IMR-90 (cell line): ENCODE results near the gene CYP27B1. TPM values are rescaled to one million over a fixed set of nuclear protein-coding genes. Genes with fewer than 3 reads are reported as not detected.

Experiments
- ATAC-seq: fragments of 200-7000 bp; cut with Tn5 transposase; 2 replicates; pipeline ENCODE4 v1.9.1; 2020; ENCODE audit warnings: low read depth, mild to moderate bottlenecking, moderate library complexity
- BruUV-seq: library from RNA; stranded (reverse); fragments of 400-500 nt; replicated peaks from 2 replicates; lab custom pipeline; 2021; lab: Mats Ljungman, UMichigan
- CTCF ChIA-PET: fragments of 300-600 bp; formaldehyde crosslinking; extraction: SDS; loops from one replicate; lab custom pipeline; 2021; ENCODE audit warnings: antibody characterized with exemption; lab: Yijun Ruan, JAX
- POLR2A ChIA-PET: fragments of 300-600 bp; sonication (Branson Sonifier 250); formaldehyde crosslinking; loops from one replicate; lab custom pipeline; 2022; ENCODE audit warnings: antibody characterized with exemption; ENCODE audit not compliant: unreplicated experiment; lab: Charles Lee
- DNase-seq: peaks from one replicate; pipeline ENCODE4 v3.0.0; 2013
- H2AFZ ChIP-seq: replicated peaks from 2 replicates; pipeline ENCODE3; 2013; ENCODE audit warnings: low read length, mild to moderate bottlenecking; ENCODE audit not compliant: poor library complexity
- H2AK5ac ChIP-seq: 2 replicates; pipeline ENCODE4 v1.6.1; 2013; ENCODE audit warnings: low read depth, low read length, inconsistent platforms
- H2AK9ac ChIP-seq: replicated peaks from 2 replicates; pipeline ENCODE3; 2013; ENCODE audit warnings: mild to moderate bottlenecking, low read depth, low read length, moderate library complexity; ENCODE audit not compliant: poor library complexity
- H2BK120ac ChIP-seq: 2 replicates; pipeline ENCODE4 v1.6.1; 2013; ENCODE audit warnings: low read depth, low read length, inconsistent platforms
- H2BK15ac ChIP-seq: 3 replicates; pipeline ENCODE4 v1.6.1; 2013; ENCODE audit warnings: low read depth, low read length, inconsistent platforms
- H2BK20ac ChIP-seq: 2 replicates; pipeline ENCODE4 v1.6.1; 2013; ENCODE audit warnings: low read depth, mild to moderate bottlenecking, inconsistent platforms, low read length, moderate library complexity
- H2BK5ac ChIP-seq: 2 replicates; pipeline ENCODE4 v1.6.1; 2013; ENCODE audit warnings: mild to moderate bottlenecking, low read depth, low read length, inconsistent platforms; ENCODE audit not compliant: poor library complexity, severe bottlenecking
- H3K14ac ChIP-seq: replicated peaks from 2 replicates; pipeline ENCODE4 v1.6.1; 2013; ENCODE audit warnings: low read depth, low read length, inconsistent platforms
- H3K18ac ChIP-seq: 2 replicates; pipeline ENCODE4 v1.6.1; 2013; ENCODE audit warnings: low read depth, low read length, control low read depth
- H3K23ac ChIP-seq: 2 replicates; pipeline ENCODE4 v1.6.1; 2013; ENCODE audit warnings: low read depth, low read length, inconsistent platforms
- H3K27ac ChIP-seq: 2 replicates; pipeline ENCODE4 v1.5.1; 2013; ENCODE audit warnings: mild to moderate bottlenecking, control low read depth, low read length; ENCODE audit not compliant: insufficient read depth
- H3K27me3 ChIP-seq: 2 replicates; pipeline ENCODE4 v1.6.1; 2013; ENCODE audit warnings: low read length; ENCODE audit not compliant: control insufficient read depth, insufficient read depth
- H3K36me3 ChIP-seq: 2 replicates; pipeline ENCODE4 v1.6.1; 2013; ENCODE audit warnings: low read length, mixed read lengths; ENCODE audit not compliant: control insufficient read depth, insufficient read depth
- H3K4ac ChIP-seq: 2 replicates; pipeline ENCODE4 v1.6.1; 2013; ENCODE audit warnings: low read depth, low read length, inconsistent platforms
- H3K4me1 ChIP-seq: 2 replicates; pipeline ENCODE4 v1.6.1; 2013; ENCODE audit warnings: low read length, mixed read lengths; ENCODE audit not compliant: control insufficient read depth, insufficient read depth
- H3K4me2 ChIP-seq: 2 replicates; pipeline ENCODE4 v1.6.1; 2013; ENCODE audit warnings: low read depth, mild to moderate bottlenecking, control low read depth, low read length, moderate library complexity
- H3K4me3 ChIP-seq: 2 replicates; pipeline ENCODE4 v1.5.1; 2013; ENCODE audit warnings: low read depth, mild to moderate bottlenecking, control low read depth, low read length, moderate library complexity; ENCODE audit not compliant: insufficient read depth
- H3K56ac ChIP-seq: 2 replicates; pipeline ENCODE4 v1.6.1; 2013; ENCODE audit warnings: low read length, inconsistent platforms; ENCODE audit not compliant: insufficient read depth; ENCODE audit errors: extremely low read depth
- H3K79me1 ChIP-seq, 2 experiments: 2 replicates each; pipeline ENCODE4 v1.6.1; 2013; ENCODE audit warnings: low read length in 2 of 2, inconsistent platforms in 1 of 2, low read depth in 1 of 2
- H3K9ac ChIP-seq: 2 replicates; pipeline ENCODE4 v1.6.1; 2013; ENCODE audit warnings: low read depth, low read length, control low read depth
- H3K9me1 ChIP-seq: 2 replicates; pipeline ENCODE4 v1.6.1; 2013; ENCODE audit warnings: low read length, inconsistent platforms; ENCODE audit not compliant: insufficient read depth
- H3K9me3 ChIP-seq: 2 replicates; pipeline ENCODE4 v1.6.1; 2013; ENCODE audit warnings: low read length; ENCODE audit not compliant: control insufficient read depth, insufficient read depth
- H4K20me1 ChIP-seq: 2 replicates; pipeline ENCODE4 v1.6.1; 2013; ENCODE audit warnings: low read length, inconsistent platforms; ENCODE audit not compliant: insufficient read depth
- H4K5ac ChIP-seq: 2 replicates; pipeline ENCODE4 v1.6.1; 2013; ENCODE audit warnings: mild to moderate bottlenecking, low read depth, low read length, control low read depth
- H4K8ac ChIP-seq, 2 experiments: 2 replicates each; pipeline ENCODE4 v1.6.1; 2013; ENCODE audit warnings: low read depth in 2 of 2, low read length in 2 of 2, control low read depth in 1 of 2, inconsistent platforms in 1 of 2
- H4K91ac ChIP-seq: 2 replicates; pipeline ENCODE4 v1.6.1; 2013; ENCODE audit warnings: low read depth, low read length, inconsistent platforms; ENCODE audit not compliant: insufficient read depth
- BHLHE40 ChIP-seq: fragments of 150-350 bp; IDR thresholded peaks from 2 replicates; pipeline ENCODE4 v1.6.1; 2016; ENCODE audit warnings: mild to moderate bottlenecking, low read depth, low read length
- CEBPB ChIP-seq: IDR thresholded peaks from 2 replicates; pipeline ENCODE4 v1.6.1; 2012; ENCODE audit warnings: low read depth, low read length, improper control_type of control experiment
- CHD1 ChIP-seq: IDR thresholded peaks from 2 replicates; pipeline ENCODE4 v1.6.1; 2012; ENCODE audit warnings: low read depth, low read length, improper control_type of control experiment
- CTCF ChIP-seq: conservative IDR thresholded peaks from 2 replicates; pipeline ENCODE4 v1.5.1; 2012; ENCODE audit warnings: mild to moderate bottlenecking, low read depth, low read length, improper control_type of control experiment
- ELK1 ChIP-seq: fragments of 150-350 bp; IDR thresholded peaks from 2 replicates; pipeline ENCODE4 v1.6.1; 2016; ENCODE audit warnings: low read depth, mild to moderate bottlenecking, low read length, moderate library complexity, borderline replicate concordance
- MAFK ChIP-seq: IDR thresholded peaks from 2 replicates; pipeline ENCODE4 v1.6.1; 2012; ENCODE audit warnings: low read depth, low read length, improper control_type of control experiment
- MAZ ChIP-seq: IDR thresholded peaks from 2 replicates; pipeline ENCODE4 v1.6.1; 2012; ENCODE audit warnings: low read depth, mild to moderate bottlenecking, low read length, improper control_type of control experiment, moderate library complexity, borderline replicate concordance
- MXI1 ChIP-seq: IDR thresholded peaks from 2 replicates; pipeline ENCODE4 v1.6.1; 2012; ENCODE audit warnings: low read depth, mild to moderate bottlenecking, low read length, moderate library complexity, borderline replicate concordance
- SMC3 ChIP-seq: fragments of 150-350 bp; IDR thresholded peaks from 2 replicates; pipeline ENCODE4 v1.6.1; 2016; ENCODE audit warnings: low read depth, mild to moderate bottlenecking, antibody characterized with exemption, low read length, moderate library complexity
- USF2 ChIP-seq: fragments of 150-350 bp; IDR thresholded peaks from 2 replicates; pipeline ENCODE4 v1.6.1; 2017; ENCODE audit warnings: mild to moderate bottlenecking, antibody characterized with exemption, low read length, low read depth
- WGBS, 2 experiments: methylation state at CpG; one replicate each; pipeline versions ENCODE4 v1.1.5 to v1.1.7; 2013; ENCODE audit warnings: missing lambda C conversion rate in 2 of 2; ENCODE audit not compliant: insufficient read length in 1 of 2; ENCODE audit errors: extremely low coverage in 2 of 2; 5-methylcytosine and 5-hydroxymethylcytosine counted together
- dilution Hi-C: fragments of 300-500 bp; cut with HindIII; formaldehyde crosslinking; loops from one replicate; pipeline ENCODE4 v1.14.3; 2018; ENCODE audit warnings: low sequenced_read_pairs; ENCODE audit not compliant: unreplicated experiment
- in situ Hi-C: fragments of 300-500 bp; cut with MboI; formaldehyde crosslinking; loops from 3 replicates; pipeline ENCODE4 v1.14.3; 2019; ENCODE audit warnings: low sequenced_read_pairs, inconsistent platforms, mixed read lengths
- intact Hi-C: fragments of 100-400 bp; cut with micrococcal nuclease; formaldehyde crosslinking; loops from 2 replicates; pipeline ENCODE4 v1.10.0; 2022
- polyA plus RNA-seq, 3 experiments: library from polyadenylated mRNA; depleted of rRNA; stranded (reverse); fragments of >200 nt; gene quantifications; 2 replicates each; pipeline ENCODE4 v1.2.3, GENCODE V29; 2012; ENCODE audit warnings: low replicate concordance in 1 of 3
- total RNA-seq: library from RNA; depleted of rRNA; stranded (reverse); fragments of >200 nt; gene quantifications from 2 replicates; pipeline ENCODE4 v1.2.3, GENCODE V29; 2012

The CYP27B1 gene
- total and polyA plus RNA-seq, 2 of the 4 experiments (the other 2 are of a cell fraction), result 0.36 to 1.3 TPM

- Histone ChIP-seq H2BK5ac (no peak overlapping the region), H3K9me1 (no peaks in the 10 kb centered on the region), H3K23ac (0 out of 2 replicates have a peak overlapping the region, but pooled peaks have one; percentile 1), H4K20me1 (0 out of 2 replicates have a peak, but pooled peaks cover 3% of the 10 kb centered on the region), H3K9me3 (peaks cover 2% of the 10 kb centered on the region; the same call in 1 of the 2 replicates), H2AFZ (no peak overlapping the region), H2AK9ac (peak overlapping the region; percentile 55), H3K4me1 (0 out of 2 replicates have a peak, but pooled peaks cover 3% of the 10 kb centered on the region), H2BK15ac (no peak overlapping the region), H4K5ac (no peak overlapping the region), H3K36me3 (no peaks in the 10 kb centered on the region), H3K4ac (no peak overlapping the region), H3K14ac (no peak overlapping the region), H3K9ac (no peak overlapping the region), H3K79me1 (peaks cover 0 to 2% of the 10 kb centered on the region in 2 experiments; a peak in 1 of 4 replicates), H4K8ac (no peak overlapping the region), H3K4me2 (no peak overlapping the region), H3K56ac (no peak overlapping the region), H2AK5ac (no peak overlapping the region), H4K91ac (no peak overlapping the region), H2BK120ac (no peak overlapping the region), H3K27me3 (peaks cover 74% of the 10 kb centered on the region), H3K4me3 (no peak overlapping the region), H2BK20ac (no peak overlapping the region), H3K18ac (no peak overlapping the region), H3K27ac (no peak overlapping the region)
- no CpG with 5 or more reads among the region's 7 CpGs for WGBS, 2 experiments
- TF ChIP-seq CHD1 (no peak), SMC3 (no peak), ELK1 (no peak), CEBPB (no peak), MAZ (no peak), USF2 (no peak), MXI1 (no peak), MAFK (no peak), BHLHE40 (no peak), CTCF (no peak)
- ATAC-seq, result no peak
- ChIA-PET CTCF (no interaction called here), POLR2A (no interaction called here)
- no peak for DNase-seq
- in situ Hi-C loops, result loop anchor here (10.0 kb wide), 1 partner anchor 155 kb away; no protein-coding TSS in a partner anchor
- intact Hi-C loops, result loop anchor here (5.0 kb wide), 1 partner anchor 157 kb away; no protein-coding TSS in a partner anchor
- BruUV-seq, result no TSS peak
- dilution Hi-C loops, result no loop called here
Observed at GRCh38 chr12:57739387-57739786, 27.5 kb downstream of the CYP27B1 start.
